LHCN-M2 (cell line): ENCODE data around the gene CCL1. TPM values are rescaled to one million over a fixed set of nuclear protein-coding genes. Genes with fewer than 3 reads are reported as not detected.

Experiments
- DNase-seq: peaks from one replicate; pipeline ENCODE4 v3.0.0-alpha.2; 2012; ENCODE audit warnings: low read depth
- total RNA-seq: library from RNA; depleted of rRNA; stranded (reverse); fragments of >200 nt; gene quantifications from 2 replicates; pipeline ENCODE4 v1.2.3, GENCODE V29; 2014

The CCL1 gene
- total RNA-seq, 1 experiment from 2014 or later = not detected

DNA sequence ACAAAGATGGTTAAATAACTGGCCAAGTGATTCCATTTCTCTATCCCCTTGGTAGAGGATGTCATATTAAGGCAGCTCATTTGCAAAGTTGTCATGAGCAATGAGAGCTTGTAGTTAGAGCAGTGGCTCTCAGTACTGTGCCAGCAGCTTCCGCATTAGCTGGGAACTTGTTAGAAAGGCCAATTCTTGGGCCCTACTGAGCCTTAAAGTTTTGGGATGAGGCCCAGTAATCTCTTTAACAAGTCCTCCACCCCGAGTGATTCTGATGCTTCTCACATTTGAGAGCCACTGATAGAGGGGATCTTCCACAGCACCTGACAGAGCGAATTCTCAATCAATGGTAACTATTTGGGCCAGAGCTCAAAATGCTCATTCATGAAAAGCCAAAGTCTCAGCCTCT, 20.2 kb upstream of the CCL1 start:
- DNase-seq = no peak

GRCh38 chr17:34382621-34383124, 19.6 kb upstream of the CCL1 start:
- peak; percentile 68 for DNase-seq

DNA sequence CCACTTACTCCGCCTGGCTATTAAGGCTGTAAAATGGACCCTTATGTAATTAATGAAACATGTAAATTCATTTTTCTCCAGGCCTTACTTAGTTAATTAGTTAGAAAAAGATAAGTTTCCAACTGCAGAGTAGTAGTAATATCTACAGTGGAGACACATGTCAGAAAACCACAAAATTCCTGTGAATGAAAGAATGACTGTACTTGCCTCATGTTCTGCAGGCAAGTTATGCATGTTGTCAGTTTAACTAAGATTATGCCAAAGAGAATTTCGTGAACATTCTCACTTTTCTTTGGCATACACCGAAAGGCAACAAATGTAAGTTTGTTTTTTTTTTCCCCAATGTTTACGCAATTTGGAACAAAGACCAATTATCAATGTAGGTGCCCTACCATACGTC, 16.8 kb upstream of the CCL1 start:
- peak; percentile 10 for DNase-seq

DNA sequence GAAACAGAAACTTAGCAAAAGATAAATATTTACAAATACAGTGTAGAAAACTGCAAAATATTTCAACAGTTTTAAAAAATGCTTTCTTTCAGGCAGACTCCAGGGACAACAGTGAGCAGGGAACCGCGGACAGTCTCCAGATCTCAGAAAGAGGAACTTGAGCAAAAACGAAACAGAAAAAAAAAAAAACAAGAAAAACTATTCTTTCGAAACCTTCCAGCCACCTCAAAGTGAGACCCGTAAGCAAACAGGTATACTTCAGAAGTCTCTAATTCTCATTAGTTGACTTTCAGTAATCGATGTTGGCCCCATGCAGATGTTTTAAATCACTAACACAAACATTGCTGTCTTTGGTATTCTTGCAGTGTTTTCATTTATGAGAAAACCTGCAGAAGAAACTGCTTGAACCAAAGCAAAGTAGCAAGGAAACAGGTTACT, 15.7 kb upstream of the CCL1 start:
- no peak for DNase-seq

GRCh38 chr17:34377078-34377823, 14.2 kb upstream of the CCL1 start:
- no peak for DNase-seq

DNA sequence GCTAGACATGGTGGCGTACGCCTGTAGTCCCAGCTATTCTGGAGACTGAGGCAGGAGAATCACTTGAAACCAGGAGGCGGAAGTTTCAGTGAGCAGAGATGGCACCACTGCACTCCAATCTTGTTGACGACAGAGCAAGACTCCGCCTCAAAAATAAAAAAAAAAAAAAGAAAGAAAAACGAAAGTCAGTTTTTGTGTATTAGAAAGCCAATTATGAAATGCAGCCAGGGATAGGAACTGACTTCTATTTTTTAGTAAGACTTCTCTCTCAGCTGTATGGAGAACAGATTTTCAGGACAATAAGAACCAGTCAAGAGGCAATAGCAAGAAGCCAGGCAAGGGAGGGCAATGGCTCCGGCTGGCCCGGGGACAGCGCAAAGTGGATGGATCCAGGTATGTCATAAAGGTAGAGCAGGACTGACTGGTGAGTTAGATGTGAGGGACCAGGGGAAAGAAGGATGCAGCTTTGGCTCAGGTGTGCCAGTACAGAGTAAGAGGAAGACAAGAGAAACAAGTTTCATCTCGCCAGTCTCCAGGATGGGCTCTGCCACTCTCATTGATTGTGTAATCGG, 12.5 kb upstream of the CCL1 start:
- no peak for DNase-seq

GRCh38 chr17:34374457-34374856, 11.4 kb upstream of the CCL1 start:
- DNase-seq = no peak

DNA sequence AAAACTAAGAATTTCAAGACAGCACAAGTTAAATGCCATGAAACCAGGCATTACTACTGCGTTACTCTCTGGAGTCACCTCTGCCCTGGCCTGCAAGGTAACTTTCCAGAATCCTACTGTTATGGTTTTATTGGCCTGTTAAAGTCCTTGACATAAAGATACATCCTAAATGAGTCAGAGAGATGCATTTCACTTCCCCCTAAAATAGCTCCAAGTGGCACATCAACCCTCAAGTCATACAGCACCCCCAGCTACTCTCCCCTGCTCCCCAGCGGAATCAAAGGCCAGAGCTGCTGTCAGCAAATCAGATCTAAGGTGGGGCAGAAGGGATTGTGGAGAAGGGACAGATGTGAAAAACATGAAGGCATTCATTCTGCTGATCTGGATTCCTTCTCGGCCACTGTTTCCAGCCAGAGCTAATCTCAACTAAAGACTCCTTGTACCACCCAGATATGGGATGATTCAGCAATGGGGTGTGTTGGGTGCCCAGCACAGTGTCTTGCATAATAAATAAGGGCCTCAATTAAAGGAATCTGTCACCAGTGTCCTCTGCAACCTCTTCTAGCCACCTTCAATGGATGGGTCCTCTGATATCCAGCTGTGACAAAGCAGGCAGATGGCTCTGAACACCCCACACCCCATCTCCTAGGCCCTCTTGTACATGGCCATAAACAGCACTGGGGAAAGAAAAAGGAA, 8.5 kb upstream of the CCL1 start:
- no peak for DNase-seq

- no peak for DNase-seq
These were observed 8.0 kb upstream of the CCL1 start for GRCh38 chr17:34370997-34371395.

DNA sequence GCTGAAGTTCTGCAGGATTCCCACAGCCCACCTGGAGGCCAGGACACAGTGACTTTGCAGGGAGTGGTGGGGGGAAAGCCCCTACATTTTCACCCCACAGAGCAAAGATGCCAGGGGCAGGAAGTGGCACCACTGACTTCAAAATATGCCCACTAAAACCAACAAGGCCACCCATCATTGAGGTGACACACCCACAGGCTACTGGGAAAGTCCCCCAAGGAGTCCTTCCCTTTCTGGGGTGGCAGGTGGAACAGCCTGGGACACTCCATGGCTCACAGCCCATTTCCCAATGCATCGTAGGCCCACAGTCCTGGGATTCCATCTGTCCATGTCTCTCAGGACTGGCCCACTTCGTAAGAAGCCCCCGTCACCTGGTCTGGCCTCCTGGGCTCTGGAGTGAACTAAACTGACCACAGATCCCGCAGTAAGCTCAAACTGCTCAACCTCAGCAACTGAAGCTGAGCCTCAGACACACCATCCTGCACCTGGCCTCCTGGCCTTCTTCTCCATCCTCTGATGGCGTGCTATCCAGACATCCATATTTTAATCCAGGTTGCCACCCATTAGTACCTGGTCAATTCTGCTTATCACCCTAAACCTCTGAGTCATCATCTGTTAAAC, 7.5 kb upstream of the CCL1 start:
- DNase-seq = no peak

DNA sequence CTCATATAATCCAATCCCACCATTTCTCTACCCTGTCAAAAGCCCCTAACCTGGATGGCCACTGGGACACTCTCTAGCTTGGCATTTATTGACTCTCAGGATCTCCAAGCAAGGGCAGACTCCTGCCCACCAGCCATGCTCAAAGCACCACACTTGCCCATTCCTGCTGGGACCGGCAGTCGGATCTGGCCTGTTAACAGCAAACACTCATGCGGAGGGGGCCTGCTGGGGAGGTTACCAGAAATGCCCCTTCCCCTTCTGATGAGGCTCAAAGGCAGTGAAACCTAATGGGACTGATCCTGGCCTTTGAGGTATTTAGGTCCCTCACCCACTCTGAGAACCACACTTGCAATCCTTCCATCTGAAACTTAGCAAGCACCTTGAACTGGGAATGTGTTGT, 6.5 kb upstream of the CCL1 start:
- no peak for DNase-seq

GRCh38 chr17:34368946-34369500, 6.0 kb upstream of the CCL1 start:
- DNase-seq = no peak

- no peak for DNase-seq
These were observed 5.3 kb upstream of the CCL1 start for GRCh38 chr17:34368196-34368945.

DNA sequence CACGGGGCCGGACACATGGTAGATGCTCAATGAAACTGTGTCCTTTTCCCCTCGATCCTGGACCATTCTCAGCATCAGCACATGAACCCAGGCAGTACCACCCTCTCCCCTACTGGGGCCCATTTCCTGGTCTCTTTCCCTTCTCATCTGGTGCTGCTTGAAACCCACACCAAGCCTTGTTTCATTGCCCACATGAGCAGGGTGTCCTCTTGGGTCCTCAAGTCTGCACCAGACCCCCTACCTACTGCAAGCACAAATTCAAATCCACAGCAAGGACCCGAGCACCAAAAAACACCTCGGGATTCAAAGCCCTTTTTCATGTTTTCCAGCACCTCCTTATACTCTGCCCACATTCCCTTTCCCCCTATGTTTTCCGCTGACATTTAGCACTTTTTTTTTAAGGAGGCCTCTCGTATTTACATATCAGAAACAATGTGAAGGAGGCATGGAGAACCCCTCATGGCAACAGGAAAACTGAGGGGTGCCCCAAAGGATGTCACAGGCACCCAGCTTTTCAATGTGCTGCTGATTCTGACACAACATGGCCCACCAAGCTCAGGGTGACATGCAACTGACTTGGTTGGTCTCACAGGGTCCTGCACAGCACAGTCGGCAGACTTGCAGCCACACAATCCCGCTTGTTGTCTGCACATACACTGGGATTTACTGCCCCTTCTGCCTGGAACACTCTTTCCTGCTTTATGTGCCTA, 4.6 kb upstream of the CCL1 start:
- no peak for DNase-seq

GRCh38 chr17:34366529-34367107, 3.6 kb upstream of the CCL1 start:
- no peak for DNase-seq

DNA sequence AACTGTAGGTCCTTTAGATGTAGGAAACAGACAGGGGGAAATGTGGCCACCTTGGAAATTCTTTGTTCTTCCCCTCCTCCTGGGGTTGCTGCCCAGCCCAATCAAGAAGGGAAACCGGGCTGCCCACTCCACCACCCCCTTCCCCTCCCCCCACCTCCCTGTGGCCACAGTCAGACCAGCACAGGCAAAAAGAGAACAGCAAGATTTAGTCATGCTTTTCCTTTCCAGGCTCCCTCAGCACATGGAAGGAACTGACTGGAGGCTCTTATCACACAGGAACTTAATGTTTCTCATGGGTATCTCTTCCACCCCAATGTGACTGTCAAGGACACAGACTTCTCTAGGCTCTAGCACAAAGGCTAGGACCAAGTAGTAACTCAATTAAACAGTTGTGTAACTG, 3.0 kb upstream of the CCL1 start:
- DNase-seq = no peak

DNA sequence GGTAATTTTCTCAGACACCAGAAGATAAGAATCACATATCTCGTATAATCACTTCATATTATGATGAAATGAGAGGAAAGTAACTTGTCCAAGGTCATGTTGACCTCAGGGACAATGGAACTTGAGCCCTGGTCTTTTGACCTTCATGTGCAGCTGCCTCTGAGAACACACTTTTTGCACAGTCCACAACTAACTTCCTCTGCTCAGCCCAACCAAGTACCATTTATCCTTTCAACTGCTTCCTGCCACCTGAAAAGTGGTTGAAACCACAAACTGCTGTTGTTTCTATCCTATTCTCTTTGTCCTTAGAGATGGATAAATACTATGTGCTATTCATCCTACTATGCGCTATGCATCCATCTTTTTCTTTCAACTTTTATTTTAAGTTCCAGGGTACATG, 2.3 kb upstream of the CCL1 start:
- DNase-seq = no peak

DNA sequence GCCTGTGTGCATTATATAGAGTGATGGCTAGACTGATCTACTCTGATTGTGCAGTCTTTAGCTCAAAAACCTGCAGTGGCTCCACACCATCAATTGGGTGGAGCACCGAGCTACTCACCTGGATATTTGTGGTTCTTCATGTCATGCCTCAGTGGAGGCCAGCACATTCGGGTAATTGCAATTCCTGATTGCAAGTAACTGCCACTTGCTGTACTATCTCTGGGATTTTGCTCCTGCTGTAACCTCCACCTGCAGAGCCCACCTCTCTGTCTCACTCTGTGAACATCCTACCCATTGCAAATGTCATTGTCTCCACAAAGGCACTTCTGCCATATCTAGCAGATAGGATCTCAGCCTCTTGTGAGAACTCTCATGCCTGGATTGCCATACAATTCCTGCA, 1.7 kb upstream of the CCL1 start:
- no peak for DNase-seq

GRCh38 chr17:34361478-34362061, 1.5 kb downstream of the CCL1 start:
- peak; percentile 32 for DNase-seq
